ENCODE measurements around the gene STK39. TPM values are rescaled to one million over a fixed set of nuclear protein-coding genes. Genes with fewer than 3 reads are reported as not detected.

STK39 gene
- polyA plus RNA-seq, 2 of the 4 experiments (the other 2 are of a cell fraction) = 14.2 to 27.2 TPM

DNA sequence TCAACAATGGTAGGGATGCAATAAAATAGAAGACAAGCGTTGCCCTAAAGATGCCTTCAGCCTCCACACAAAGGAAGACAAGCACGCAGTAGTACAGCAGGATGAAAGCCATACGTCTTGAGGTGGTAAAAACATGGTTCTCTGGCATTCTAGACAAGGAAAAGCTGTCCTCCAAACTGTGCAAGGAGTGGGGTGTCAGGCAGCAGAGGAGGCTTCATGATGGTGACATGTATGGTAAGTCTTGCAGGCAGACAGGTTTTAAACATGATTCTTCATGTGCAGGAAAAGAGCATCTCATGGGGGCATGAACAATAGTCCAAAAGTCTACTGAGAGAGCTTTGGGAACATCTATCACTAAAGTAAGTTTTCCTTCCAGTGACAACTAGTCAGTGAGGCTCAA, 241.8 kb downstream of the STK39 start (continued):
- TF ChIP-seq, protein P1, sequence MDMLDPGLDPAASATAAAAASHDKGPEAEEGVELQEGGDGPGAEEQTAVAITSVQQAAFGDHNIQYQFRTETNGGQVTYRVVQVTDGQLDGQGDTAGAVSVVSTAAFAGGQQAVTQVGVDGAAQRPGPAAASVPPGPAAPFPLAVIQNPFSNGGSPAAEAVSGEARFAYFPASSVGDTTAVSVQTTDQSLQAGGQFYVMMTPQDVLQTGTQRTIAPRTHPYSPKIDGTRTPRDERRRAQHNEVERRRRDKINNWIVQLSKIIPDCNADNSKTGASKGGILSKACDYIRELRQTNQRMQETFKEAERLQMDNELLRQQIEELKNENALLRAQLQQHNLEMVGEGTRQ (IDR thresholded peaks at IDR 0.05) = no peak
- TF ChIP-seq ZFP36 (IDR thresholded peaks at IDR 0.05; ENCODE audit: borderline replicate concordance, partially characterized antibody) (no peak), ZC3H11A (IDR thresholded peaks at IDR 0.05) (no peak)
- TF ChIP-seq, protein P2, sequence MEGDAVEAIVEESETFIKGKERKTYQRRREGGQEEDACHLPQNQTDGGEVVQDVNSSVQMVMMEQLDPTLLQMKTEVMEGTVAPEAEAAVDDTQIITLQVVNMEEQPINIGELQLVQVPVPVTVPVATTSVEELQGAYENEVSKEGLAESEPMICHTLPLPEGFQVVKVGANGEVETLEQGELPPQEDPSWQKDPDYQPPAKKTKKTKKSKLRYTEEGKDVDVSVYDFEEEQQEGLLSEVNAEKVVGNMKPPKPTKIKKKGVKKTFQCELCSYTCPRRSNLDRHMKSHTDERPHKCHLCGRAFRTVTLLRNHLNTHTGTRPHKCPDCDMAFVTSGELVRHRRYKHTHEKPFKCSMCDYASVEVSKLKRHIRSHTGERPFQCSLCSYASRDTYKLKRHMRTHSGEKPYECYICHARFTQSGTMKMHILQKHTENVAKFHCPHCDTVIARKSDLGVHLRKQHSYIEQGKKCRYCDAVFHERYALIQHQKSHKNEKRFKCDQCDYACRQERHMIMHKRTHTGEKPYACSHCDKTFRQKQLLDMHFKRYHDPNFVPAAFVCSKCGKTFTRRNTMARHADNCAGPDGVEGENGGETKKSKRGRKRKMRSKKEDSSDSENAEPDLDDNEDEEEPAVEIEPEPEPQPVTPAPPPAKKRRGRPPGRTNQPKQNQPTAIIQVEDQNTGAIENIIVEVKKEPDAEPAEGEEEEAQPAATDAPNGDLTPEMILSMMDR (IDR thresholded peaks at IDR 0.05) = no peak
- TF ChIP-seq, protein P3, sequence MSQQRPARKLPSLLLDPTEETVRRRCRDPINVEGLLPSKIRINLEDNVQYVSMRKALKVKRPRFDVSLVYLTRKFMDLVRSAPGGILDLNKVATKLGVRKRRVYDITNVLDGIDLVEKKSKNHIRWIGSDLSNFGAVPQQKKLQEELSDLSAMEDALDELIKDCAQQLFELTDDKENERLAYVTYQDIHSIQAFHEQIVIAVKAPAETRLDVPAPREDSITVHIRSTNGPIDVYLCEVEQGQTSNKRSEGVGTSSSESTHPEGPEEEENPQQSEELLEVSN (IDR thresholded peaks at IDR 0.05; ENCODE audit: borderline replicate concordance, low read depth) = no peak

DNA sequence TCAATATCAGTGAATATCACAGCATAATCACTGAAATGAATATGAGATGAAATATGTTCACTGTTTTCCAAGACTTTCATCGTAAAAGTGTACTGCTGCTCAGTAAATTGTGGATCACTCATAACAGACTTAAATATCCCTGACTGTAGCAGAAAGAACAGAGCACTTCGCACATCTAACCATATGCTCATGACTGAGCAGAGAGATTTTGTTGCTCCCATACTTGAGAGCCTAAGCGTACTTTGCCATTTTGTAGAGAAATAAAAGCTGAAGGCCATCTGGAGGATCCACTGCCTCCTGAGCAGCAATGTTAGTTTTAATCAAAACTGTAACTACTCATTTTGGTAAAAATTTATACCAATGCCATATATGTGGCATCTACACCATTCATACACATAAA, 243.5 kb downstream of the STK39 start:
- Histone ChIP-seq H3K9me3 (no peaks in the 10 kb centered on the region), H3K4me2 (no peak overlapping the region), H3K4me1 (no peaks in the 10 kb centered on the region), H3K27ac (no peak overlapping the region), H3K4me3 (no peak overlapping the region)
- TF ChIP-seq, protein P2 (IDR thresholded peaks at IDR 0.05) = no peak
- TF ChIP-seq NPAS2 (CRISPR knock-in tag; IDR thresholded peaks at IDR 0.05; ENCODE audit: borderline replicate concordance) = no peak
- DNase-seq (ENCODE audit: low read depth in 1 of 2, low spot score in 1 of 2) (no peak), ATAC-seq (no peak), FAIRE-seq (no peak)
- WGBS (ENCODE audit: missing lambda C conversion rate) = 91% methylated on average over 3 of the region's 3 CpGs
- ChIA-PET POLR2A (no interaction called here), CTCF (no interaction called here)

DNA sequence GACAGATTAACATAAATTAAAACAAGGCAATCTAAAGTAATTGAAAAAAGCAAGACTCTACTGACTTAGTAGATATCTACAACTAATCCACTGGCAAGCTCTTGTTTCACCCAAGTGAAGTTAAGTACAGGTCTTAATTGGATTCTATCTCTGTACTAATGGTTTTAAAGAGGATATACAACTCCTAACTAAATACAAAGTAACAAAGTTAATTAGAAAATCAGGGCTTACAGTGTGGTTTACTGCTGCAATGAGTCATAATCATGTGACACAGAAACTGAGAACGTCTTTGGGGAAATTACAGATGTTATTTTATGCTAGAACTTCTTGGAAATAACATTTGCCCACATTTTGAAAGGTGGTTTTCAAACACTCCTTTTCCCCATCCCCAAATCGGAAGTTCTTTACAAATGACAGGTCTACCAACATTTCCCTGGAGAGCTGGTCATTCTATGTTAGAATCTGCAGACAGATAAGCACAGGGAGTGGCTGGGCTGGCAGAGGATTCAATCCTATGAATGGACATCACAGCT, 245.3 kb downstream of the STK39 start:
- no peak for FAIRE-seq
- WGBS (ENCODE audit: missing lambda C conversion rate) = 46% methylated on average over 2 of the region's 2 CpGs
- POLR2A ChIA-PET = no interaction called here
- H3K4me2 ChIP-seq = no peak overlapping the region
- TF ChIP-seq NFE2L2 (conservative IDR thresholded peaks at IDR 0.05; ENCODE audit: low read length) (no peak), HOXA7 (CRISPR knock-in tag; IDR thresholded peaks at IDR 0.05) (no peak), FOSL2 (IDR thresholded peaks at IDR 0.05) (no peak), FOSL2 (CRISPR knock-in tag; IDR thresholded peaks at IDR 0.05) (peak; percentile 32; the same call in 1 of the 2 replicates), HEYL (CRISPR knock-in tag; IDR thresholded peaks at IDR 0.05) (no peak), NR3C1 (IDR thresholded peaks at IDR 0.05) (no peak), EP300 (IDR thresholded peaks at IDR 0.05) (no peak)
- TF ChIP-seq, protein P4, sequence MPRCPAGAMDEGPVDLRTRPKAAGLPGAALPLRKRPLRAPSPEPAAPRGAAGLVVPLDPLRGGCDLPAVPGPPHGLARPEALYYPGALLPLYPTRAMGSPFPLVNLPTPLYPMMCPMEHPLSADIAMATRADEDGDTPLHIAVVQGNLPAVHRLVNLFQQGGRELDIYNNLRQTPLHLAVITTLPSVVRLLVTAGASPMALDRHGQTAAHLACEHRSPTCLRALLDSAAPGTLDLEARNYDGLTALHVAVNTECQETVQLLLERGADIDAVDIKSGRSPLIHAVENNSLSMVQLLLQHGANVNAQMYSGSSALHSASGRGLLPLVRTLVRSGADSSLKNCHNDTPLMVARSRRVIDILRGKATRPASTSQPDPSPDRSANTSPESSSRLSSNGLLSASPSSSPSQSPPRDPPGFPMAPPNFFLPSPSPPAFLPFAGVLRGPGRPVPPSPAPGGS (IDR thresholded peaks at IDR 0.05) = no peak
- TF ChIP-seq, protein P5, sequence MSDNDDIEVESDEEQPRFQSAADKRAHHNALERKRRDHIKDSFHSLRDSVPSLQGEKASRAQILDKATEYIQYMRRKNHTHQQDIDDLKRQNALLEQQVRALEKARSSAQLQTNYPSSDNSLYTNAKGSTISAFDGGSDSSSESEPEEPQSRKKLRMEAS (IDR thresholded peaks at IDR 0.05) = no peak
- no peak for DNase-seq (ENCODE audit: low read depth in 1 of 2, low spot score in 1 of 2)
- ATAC-seq = no peak
- no peaks in the 10 kb centered on the region for H3K4me1 ChIP-seq
- H3K9me3 ChIP-seq = no peaks in the 10 kb centered on the region
- CTCF ChIA-PET = no interaction called here
- H3K27ac ChIP-seq = no peak overlapping the region
- no peak overlapping the region for H3K4me3 ChIP-seq

Data from A549 (cell line).